Placental epithelial cell (primary cell): ENCODE measurements around the gene DGKI. TPM values are rescaled to one million over a fixed set of nuclear protein-coding genes. Genes with fewer than 3 reads are reported as not detected.

Source experiments
- small RNA-seq: library from RNA; depleted of rRNA; stranded (forward); fragments of <200 nt; gene quantifications from one replicate; pipeline ENCODE3, GENCODE V24; 2012
- total RNA-seq: library from RNA; depleted of rRNA; stranded (reverse); fragments of >200 nt; gene quantifications from 2 replicates; pipeline ENCODE4 v1.2.3, GENCODE V29; 2012

Gene DGKI
- total RNA-seq = 4.3 and 5.2 TPM in 2 replicates

GRCh38 chr7:137846827-137847567 lies at the start of gene DGKI:
TSS of gene DGKI (minus strand) at chr7:137846974.

GRCh38 chr7:137343281-137343841 lies 503.4 kb downstream of the DGKI start, which contains the start of gene PTN:
TSS of gene PTN (minus strand) at chr7:137343733. CDS start at chr7:137254973, 88,760 bp downstream.

Small RNA genes lying within 50 kb of the gene (small RNA-seq; reads per million reads assigned to genes)
- 9.1 reads per million, percentile 94 among the genes with 10 or more reads in this experiment for gene AC090498.1

Other genes with a start within 250 kb of the DGKI start
- 46.7 and 70.7 TPM in 2 replicates for gene CREB3L2, start 155.1 kb upstream of the DGKI start, total RNA-seq
- not detected in 2 replicates for gene AKR1D1, start 229.5 kb upstream of the DGKI start, total RNA-seq